Endodermal cell (in vitro differentiated cells): ENCODE data around the gene ADRB2. TPM values are rescaled to one million over a fixed set of nuclear protein-coding genes. Genes with fewer than 3 reads are reported as not detected.
"Not testable (repeated sequence)": the region's sequence is repeated elsewhere in the genome, so short reads cannot be mapped to it uniquely, and the experiment has no call there.

Source experiments
- DNase-seq: peaks from one replicate; pipeline ENCODE4 v3.0.0-alpha.2; 2017
- H3K27ac ChIP-seq: 2 replicates; pipeline ENCODE4 v1.5.1; 2013; ENCODE audit warnings: mild to moderate bottlenecking, low read depth, low read length, moderate library complexity
- H3K27me3 ChIP-seq: 2 replicates; pipeline ENCODE4 v1.6.1; 2013; ENCODE audit warnings: mild to moderate bottlenecking, low read length, moderate library complexity; ENCODE audit not compliant: insufficient read depth, control insufficient read depth, poor library complexity, severe bottlenecking
- H3K36me3 ChIP-seq: 2 replicates; pipeline ENCODE4 v1.7.0; 2013; ENCODE audit warnings: mild to moderate bottlenecking, low read length, moderate library complexity; ENCODE audit not compliant: control insufficient read depth, insufficient read depth
- H3K4me1 ChIP-seq: one replicate; pipeline ENCODE4 v1.7.0; 2013; ENCODE audit warnings: low read length; ENCODE audit not compliant: control insufficient read depth, insufficient read depth
- H3K4me3 ChIP-seq: 2 replicates; pipeline ENCODE4 v1.5.1; 2013; ENCODE audit warnings: mild to moderate bottlenecking, low read length, moderate library complexity
- H3K9ac ChIP-seq: 2 replicates; pipeline ENCODE4 v1.6.1; 2013; ENCODE audit warnings: mild to moderate bottlenecking, low read length, moderate library complexity; ENCODE audit not compliant: poor library complexity, severe bottlenecking; ENCODE audit errors: extremely low read depth
- H3K9me3 ChIP-seq: 2 replicates; pipeline ENCODE4 v1.6.1; 2013; ENCODE audit warnings: mild to moderate bottlenecking, low read length, moderate library complexity; ENCODE audit not compliant: control insufficient read depth
- H3K27ac Mint-ChIP-seq: 2 replicates; pipeline ENCODE4 v1.8.0; 2020; ENCODE audit warnings: mixed read lengths
- H3K27me3 Mint-ChIP-seq: 2 replicates; pipeline ENCODE4 v1.8.0; 2021; ENCODE audit warnings: mild to moderate bottlenecking, mixed read lengths; ENCODE audit not compliant: insufficient read depth
- H3K36me3 Mint-ChIP-seq: 2 replicates; pipeline ENCODE4 v1.8.0; 2020; ENCODE audit warnings: low read depth, mixed read lengths
- H3K4me1 Mint-ChIP-seq: 2 replicates; pipeline ENCODE4 v1.8.0; 2020; ENCODE audit warnings: mixed read lengths
- H3K4me3 Mint-ChIP-seq: 2 replicates; pipeline ENCODE4 v1.8.0; 2020; ENCODE audit warnings: mild to moderate bottlenecking, moderate library complexity, mixed read lengths
- H3K9me3 Mint-ChIP-seq: 2 replicates; pipeline ENCODE4 v1.8.0; 2020; ENCODE audit warnings: mild to moderate bottlenecking, mixed read lengths
- WGBS, 2 experiments: methylation state at CpG; one replicate each; pipeline versions ENCODE4 v1.1.5 to v1.1.7; 2013; ENCODE audit warnings: missing lambda C conversion rate in 2 of 2, mixed read lengths in 1 of 2; ENCODE audit not compliant: insufficient coverage in 1 of 2, insufficient read length in 1 of 2; 5-methylcytosine and 5-hydroxymethylcytosine counted together
- total RNA-seq, 2 donors: library from RNA; stranded (reverse); fragmentation: NEBNext Ultra II Directional in 1 of 2; extraction: Animal tissue kit (Norgen Biotek cat#: 25700) in 1 of 2; gene quantifications; 2 replicates in 1 of 2; 3 replicates in 1 of 2; pipeline ENCODE4 v1.2.1, GENCODE V29; 2021
- TF ChIP-seq, protein P1 (sequence below): fragments of 200-600 bp; sonication (generic); conservative IDR thresholded peaks from 2 replicates; pipeline ENCODE4 v1.5.0; 2021; ENCODE audit warnings: antibody characterized with exemption, mild to moderate bottlenecking

ADRB2 gene
- total RNA-seq, 2 donors from 2014 or later, result 0.20 to 0.42 TPM

DNA sequence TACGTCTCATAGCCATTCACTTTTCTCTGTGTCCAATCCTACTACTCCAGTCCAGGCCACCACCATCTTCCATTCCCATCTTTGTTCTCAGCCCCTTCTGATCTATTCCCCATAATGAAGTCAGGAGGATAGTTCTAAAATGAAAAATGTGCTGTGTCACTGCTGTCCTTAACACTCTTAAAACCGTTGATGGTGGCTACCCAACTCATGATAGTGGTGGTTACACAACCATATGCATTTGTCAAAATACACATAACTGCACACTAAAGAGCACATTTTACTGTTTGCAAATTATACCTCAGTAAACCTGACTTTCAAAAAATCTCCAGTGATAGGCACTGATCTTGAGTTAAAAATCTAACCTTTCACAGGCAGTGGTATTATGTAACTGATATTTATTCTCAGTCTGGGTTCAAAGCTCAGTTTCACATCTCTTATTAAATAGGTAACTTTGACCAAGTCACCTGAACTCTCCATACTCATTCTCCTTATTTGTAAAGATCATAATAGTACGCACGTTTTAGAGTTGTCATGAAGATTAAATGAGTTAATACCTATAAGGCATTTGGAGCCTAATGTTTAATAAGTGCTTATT lies 24.6 kb upstream of the ADRB2 start:
- WGBS, 2 experiments, result 88 to 100% methylated on average over 1 to 4 of the region's 4 CpGs
- peaks cover 9% of the 10 kb centered on the region for H3K4me1 Mint-ChIP-seq
- Histone ChIP-seq H3K4me3 (no peak overlapping the region), H3K27ac (no peak overlapping the region), H3K4me1 (no peaks in the 10 kb centered on the region), H3K9ac (no peak overlapping the region), H3K9me3 (no peaks in the 10 kb centered on the region), H3K36me3 (no peaks in the 10 kb centered on the region), H3K27me3 (peaks cover 5% of the 10 kb centered on the region)
- no peaks in the 10 kb centered on the region for H3K9me3 Mint-ChIP-seq
- peaks cover 2% of the 10 kb centered on the region for H3K27me3 Mint-ChIP-seq
- no peaks in the 10 kb centered on the region for H3K36me3 Mint-ChIP-seq
- DNase-seq, result no peak
- H3K4me3 Mint-ChIP-seq, result no peak overlapping the region
- no peak overlapping the region for H3K27ac Mint-ChIP-seq
- TF ChIP-seq, protein P1, sequence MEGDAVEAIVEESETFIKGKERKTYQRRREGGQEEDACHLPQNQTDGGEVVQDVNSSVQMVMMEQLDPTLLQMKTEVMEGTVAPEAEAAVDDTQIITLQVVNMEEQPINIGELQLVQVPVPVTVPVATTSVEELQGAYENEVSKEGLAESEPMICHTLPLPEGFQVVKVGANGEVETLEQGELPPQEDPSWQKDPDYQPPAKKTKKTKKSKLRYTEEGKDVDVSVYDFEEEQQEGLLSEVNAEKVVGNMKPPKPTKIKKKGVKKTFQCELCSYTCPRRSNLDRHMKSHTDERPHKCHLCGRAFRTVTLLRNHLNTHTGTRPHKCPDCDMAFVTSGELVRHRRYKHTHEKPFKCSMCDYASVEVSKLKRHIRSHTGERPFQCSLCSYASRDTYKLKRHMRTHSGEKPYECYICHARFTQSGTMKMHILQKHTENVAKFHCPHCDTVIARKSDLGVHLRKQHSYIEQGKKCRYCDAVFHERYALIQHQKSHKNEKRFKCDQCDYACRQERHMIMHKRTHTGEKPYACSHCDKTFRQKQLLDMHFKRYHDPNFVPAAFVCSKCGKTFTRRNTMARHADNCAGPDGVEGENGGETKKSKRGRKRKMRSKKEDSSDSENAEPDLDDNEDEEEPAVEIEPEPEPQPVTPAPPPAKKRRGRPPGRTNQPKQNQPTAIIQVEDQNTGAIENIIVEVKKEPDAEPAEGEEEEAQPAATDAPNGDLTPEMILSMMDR, result no peak

DNA sequence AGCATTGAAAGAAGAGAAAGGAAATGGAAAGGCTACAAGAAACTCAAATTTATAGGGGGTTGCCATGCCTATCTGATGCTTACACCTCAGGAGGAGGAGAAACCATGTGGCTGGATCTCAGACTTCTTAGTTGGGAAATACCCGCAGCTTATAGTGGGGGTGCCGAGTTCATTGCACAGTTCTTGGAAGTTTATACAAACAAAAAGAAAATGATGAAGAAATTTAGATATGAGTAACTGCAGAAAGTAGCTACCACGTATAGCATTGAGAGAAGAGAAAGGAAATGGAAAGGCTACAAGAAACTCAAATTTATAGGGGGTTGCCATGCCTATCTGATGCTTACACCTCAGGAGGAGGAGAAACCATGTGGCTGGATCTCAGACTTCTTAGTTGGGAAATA lies 23.0 kb upstream of the ADRB2 start:
- not testable (repeated sequence) for H3K27ac Mint-ChIP-seq, H3K27ac ChIP-seq, H3K27me3 Mint-ChIP-seq, H3K36me3 Mint-ChIP-seq, H3K9ac ChIP-seq, H3K4me3 Mint-ChIP-seq, H3K27me3 ChIP-seq, H3K4me1 ChIP-seq, DNase-seq, H3K9me3 Mint-ChIP-seq, H3K4me3 ChIP-seq, H3K36me3 ChIP-seq, H3K9me3 ChIP-seq
- peaks cover 15% of the 10 kb centered on the region for H3K4me1 Mint-ChIP-seq
- WGBS, 2 experiments, result 80 to 94% methylated on average over 1 to 3 of the region's 3 CpGs

DNA sequence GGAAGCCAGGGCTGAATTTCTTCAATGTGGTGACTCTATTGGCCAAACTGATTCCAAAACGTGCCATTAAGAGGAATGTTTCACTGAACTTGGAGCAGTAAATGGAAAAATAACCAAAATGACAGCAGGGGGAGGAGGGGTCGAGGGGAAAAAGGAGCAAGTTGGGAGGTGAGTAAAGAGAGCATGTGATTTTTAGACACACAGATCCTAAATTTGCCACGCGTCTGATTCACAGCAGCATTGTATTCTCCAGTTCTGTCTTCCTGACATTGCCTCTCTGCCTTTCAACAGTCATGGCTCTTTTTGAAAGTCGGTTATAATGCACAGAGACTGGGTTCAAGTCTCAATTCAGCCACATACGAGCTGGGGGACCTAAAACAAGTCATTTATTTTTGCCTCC lies 22.0 kb upstream of the ADRB2 start:
- DNase-seq, result no peak
- Mint-ChIP-seq H3K36me3 (no peaks in the 10 kb centered on the region), H3K9me3 (no peaks in the 10 kb centered on the region), H3K4me3 (no peak overlapping the region), H3K27me3 (peaks cover 2% of the 10 kb centered on the region), H3K4me1 (peaks cover 15% of the 10 kb centered on the region), H3K27ac (no peak overlapping the region)
- Histone ChIP-seq H3K36me3 (no peaks in the 10 kb centered on the region), H3K27ac (no peak overlapping the region), H3K9me3 (no peaks in the 10 kb centered on the region), H3K4me3 (no peak overlapping the region), H3K27me3 (no peaks in the 10 kb centered on the region), H3K9ac (no peak overlapping the region), H3K4me1 (no peaks in the 10 kb centered on the region)
- TF ChIP-seq, protein P1, result no peak
- WGBS, 2 experiments, result 85 to 95% methylated on average over 5 to 6 of the region's 6 CpGs
